HepG2 (cell line): Measurements from ENCODE around the gene AFG1L. TPM values are rescaled to one million over a fixed set of nuclear protein-coding genes. Genes with fewer than 3 reads are reported as not detected.

Experiments
- ATAC-seq: fragments of 200-7000 bp; cut with Tn5 transposase; 3 replicates; pipeline ENCODE4 v1.9.1; 2020; ENCODE audit warnings: mild to moderate bottlenecking, moderate library complexity
- BruUV-seq: library from RNA; stranded (reverse); fragments of 400-500 nt; replicated peaks from 2 replicates; lab custom pipeline; 2021; lab: Mats Ljungman, UMichigan
- CTCF ChIA-PET: fragments of 300-600 bp; formaldehyde crosslinking; extraction: SDS; loops from one replicate; lab custom pipeline; 2021; ENCODE audit warnings: low total read pairs, inconsistent platforms, low intra/inter-chr PET ratio; lab: Yijun Ruan, JAX
- POLR2A ChIA-PET: fragments of 350-600 bp; sonication (Branson Sonifier 250); formaldehyde crosslinking; loops from one replicate; lab custom pipeline; 2020; ENCODE audit warnings: antibody characterized with exemption, inconsistent platforms; lab: Yijun Ruan, JAX
- DNase-seq: peaks from one replicate; pipeline ENCODE4 v3.0.0-alpha.2; 2015; ENCODE audit warnings: low spot score
- FAIRE-seq: peaks from 3 replicates; lab custom pipeline; 2011; peaks lifted over from hg19 to GRCh38; lab: Jason Lieb, UNC
- H2AFZ ChIP-seq: one replicate; pipeline ENCODE4 v1.6.1; 2011; ENCODE audit warnings: low read length, inconsistent platforms
- H3K27ac ChIP-seq: fragments of 300-600 bp; 3 replicates; pipeline ENCODE4 v1.8.0; 2011; ENCODE audit warnings: mixed run types, mild to moderate bottlenecking, mixed read lengths, low read length, inconsistent platforms; ENCODE audit not compliant: insufficient read depth; ENCODE audit errors: extremely low read length
- H3K27me3 ChIP-seq, 2 experiments: fragments of 200-600 bp in 1 of 2; 2 replicates in 1 of 2; 3 replicates in 1 of 2; pipeline versions ENCODE4 v1.6.0 to v1.8.0; 2011; ENCODE audit warnings: low read length in 2 of 2, mild to moderate bottlenecking in 2 of 2, moderate library complexity in 2 of 2, inconsistent platforms in 1 of 2; ENCODE audit not compliant: insufficient read depth in 2 of 2, control insufficient read depth in 1 of 2
- H3K36me3 ChIP-seq, 2 experiments: fragments of 200-600 bp in 1 of 2; replicated peaks in 1 of 2; 2 replicates in 1 of 2; 3 replicates in 1 of 2; pipeline versions ENCODE4 v1.5.1 to v1.8.0; 2011; ENCODE audit warnings: low read length in 2 of 2, inconsistent platforms in 1 of 2; ENCODE audit not compliant: insufficient read depth in 2 of 2, control insufficient read depth in 1 of 2
- H3K4me1 ChIP-seq: 2 replicates; pipeline ENCODE4 v1.5.1; 2012; ENCODE audit warnings: low read length, inconsistent platforms; ENCODE audit not compliant: insufficient read depth
- H3K4me2 ChIP-seq: 2 replicates; pipeline ENCODE4 v1.6.0; 2011; ENCODE audit warnings: low read depth, low read length, inconsistent platforms
- H3K4me3 ChIP-seq, 3 experiments: fragments of 200-600 bp in 1 of 3; sonication (generic), shearing (Covaris generic) in 1 of 3; replicated peaks in 1 of 3; 2 replicates each; pipeline ENCODE4 v1.5.1; 2011 to 2016; ENCODE audit warnings: low read length in 3 of 3, inconsistent platforms in 2 of 3, low read depth in 2 of 3, mild to moderate bottlenecking in 2 of 3, control low read depth in 1 of 3, mixed read lengths in 1 of 3; ENCODE audit not compliant: insufficient read depth in 1 of 3
- H3K79me2 ChIP-seq: one replicate; pipeline ENCODE4 v1.6.1; 2011; ENCODE audit warnings: low read length, inconsistent platforms; ENCODE audit not compliant: insufficient read depth
- H3K9ac ChIP-seq: 2 replicates; pipeline ENCODE4 v1.6.0; 2011; ENCODE audit warnings: mild to moderate bottlenecking, low read depth, low read length, inconsistent platforms; ENCODE audit not compliant: insufficient read depth
- H3K9me3 ChIP-seq: 2 replicates; pipeline ENCODE4 v1.5.1; 2012; ENCODE audit warnings: mild to moderate bottlenecking, low read length
- H4K20me1 ChIP-seq: 2 replicates; pipeline ENCODE4 v1.6.0; 2011; ENCODE audit warnings: inconsistent platforms, mild to moderate bottlenecking, low read length, moderate library complexity; ENCODE audit not compliant: insufficient read depth
- AFF4 ChIP-seq: sonication (generic); formaldehyde crosslinking; IDR thresholded peaks from 2 replicates; pipeline ENCODE4 v1.4.0; 2020; ENCODE audit warnings: missing genetic modification reagents
- ELF1 ChIP-seq: sonication (generic); formaldehyde crosslinking; IDR thresholded peaks from 2 replicates; pipeline ENCODE4 v1.4.0; 2020; ENCODE audit warnings: missing genetic modification reagents
- FOXA1 ChIP-seq, 2 experiments: fragments of 450-650 bp in 1 of 2; sonication (generic) in 1 of 2; formaldehyde crosslinking in 1 of 2; IDR thresholded peaks; 2 replicates each; pipeline versions ENCODE4 v1.4.0 to v1.6.1; 2016 to 2020; ENCODE audit warnings: missing genetic modification reagents in 1 of 2
- FOXC1 ChIP-seq: sonication (generic); formaldehyde crosslinking; IDR thresholded peaks from 2 replicates; pipeline ENCODE4 v1.8.0; 2022; ENCODE audit warnings: mild to moderate bottlenecking, missing genetic modification reagents, borderline replicate concordance
- MED13 ChIP-seq: sonication (generic); formaldehyde crosslinking; IDR thresholded peaks from 2 replicates; pipeline ENCODE4 v1.5.0; 2020; ENCODE audit warnings: missing genetic modification reagents
- MTF2 ChIP-seq: sonication (generic); formaldehyde crosslinking; IDR thresholded peaks from 2 replicates; pipeline ENCODE4 v1.5.0; 2020; ENCODE audit warnings: missing genetic modification reagents, borderline replicate concordance
- REPIN1 ChIP-seq: sonication (generic); formaldehyde crosslinking; IDR thresholded peaks from 2 replicates; pipeline ENCODE4 v1.8.0; 2022; ENCODE audit warnings: missing genetic modification reagents, low read depth, mild to moderate bottlenecking, borderline replicate concordance
- THRA ChIP-seq: sonication (generic); formaldehyde crosslinking; IDR thresholded peaks from 2 replicates; pipeline ENCODE4 v1.4.0; 2020; ENCODE audit warnings: missing genetic modification reagents, borderline replicate concordance
- YEATS2 ChIP-seq: sonication (generic); formaldehyde crosslinking; IDR thresholded peaks from 2 replicates; pipeline ENCODE4 v1.4.0; 2020; ENCODE audit warnings: missing genetic modification reagents, borderline replicate concordance
- ZMYM3 ChIP-seq: sonication (generic); formaldehyde crosslinking; IDR thresholded peaks from 2 replicates; pipeline ENCODE4 v1.5.1; 2020; ENCODE audit warnings: mild to moderate bottlenecking, missing genetic modification reagents
- ZNF589 ChIP-seq: sonication (generic); formaldehyde crosslinking; conservative IDR thresholded peaks from 2 replicates; pipeline ENCODE4 v1.8.0; 2022; ENCODE audit warnings: mild to moderate bottlenecking, moderate library complexity, missing genetic modification reagents
- ZNF878 ChIP-seq: sonication (generic); formaldehyde crosslinking; IDR thresholded peaks from 2 replicates; pipeline ENCODE4 v1.8.1; 2023; ENCODE audit warnings: mild to moderate bottlenecking, missing genetic modification reagents, moderate library complexity
- ZNF883 ChIP-seq: sonication (generic); formaldehyde crosslinking; IDR thresholded peaks from 2 replicates; pipeline ENCODE4 v1.5.1; 2020; ENCODE audit warnings: mild to moderate bottlenecking, missing genetic modification reagents; ENCODE audit errors: not compliant biosample characterization
- WGBS: methylation state at CpG from one replicate; pipeline ENCODE4 v1.1.6; 2017; ENCODE audit warnings: low lambda C conversion rate; 5-methylcytosine and 5-hydroxymethylcytosine counted together
- in situ Hi-C: cut with HindIII; loops from 2 replicates; pipeline ENCODE4 v1.10.0; 2017; ENCODE audit warnings: low pct_unique_long_range_greater_than_20kb; ENCODE audit not compliant: extremely low pct_ligation_motif_present
- intact Hi-C: fragments of 100-400 bp; cut with micrococcal nuclease; formaldehyde crosslinking; loops from one replicate; pipeline ENCODE4 v1.10.0; 2022; ENCODE audit not compliant: unreplicated experiment
- polyA plus RNA-seq, 8 experiments: library from polyadenylated mRNA; depleted of rRNA in 3 of 8; stranded (reverse) in 7 of 8; unstranded in 1 of 8; fragments of >200 nt; fragmentation: Illumina TruSeq in 4 of 8; extraction: Trizol in 4 of 8; gene quantifications; 2 replicates each; pipeline versions ENCODE4 v1.2.1 to v1.2.3, GENCODE V29; 2011 to 2016; ENCODE audit warnings: low read depth in 4 of 8, missing spikeins in 1 of 8, mixed read lengths in 1 of 8; ENCODE audit not compliant: insufficient read depth in 1 of 8
- total RNA-seq, 5 experiments: library from RNA; depleted of rRNA; stranded (reverse); fragments of >200 nt; fragmentation: Illumina TruSeq; extraction: Trizol; gene quantifications; 2 replicates each; pipeline ENCODE4 v1.2.3, GENCODE V29; 2016; ENCODE audit warnings: low read depth in 1 of 5

Gene AFG1L
- total and polyA plus RNA-seq, 2 of the 13 experiments (the other 11 are each of a cell fraction or from before 2014, with no cell fraction given), result 3.1 to 14.0 TPM

GRCh38 chr6:108453601-108454185 is 158.8 kb downstream of the AFG1L start:
- TF ChIP-seq AFF4 (CRISPR knock-in tag) (no peak), REPIN1 (CRISPR knock-in tag) (no peak), FOXC1 (CRISPR knock-in tag) (no peak)
- TF ChIP-seq, all 625 proteins: peak for 0
- Histone ChIP-seq H2AFZ (no peak overlapping the region), H3K4me3 (no peak overlapping the region), H3K27ac (no peak overlapping the region), H3K27me3 (no peaks in the 10 kb centered on the region), H4K20me1 (no peaks in the 10 kb centered on the region), H3K9ac (no peak overlapping the region), H3K4me1 (no peaks in the 10 kb centered on the region), H3K9me3 (no peaks in the 10 kb centered on the region), H3K36me3 (no peaks in the 10 kb centered on the region), H3K4me2 (no peak overlapping the region), H3K79me2 (no peaks in the 10 kb centered on the region)
- FAIRE-seq (no peak), DNase-seq (no peak), ATAC-seq (no peak)
- WGBS, result 98% methylated on average over 3 of the region's 3 CpGs
- intact Hi-C loops, result no loop called here
- ChIA-PET POLR2A (no interaction called here), CTCF (no interaction called here)
- in situ Hi-C loops, result no loop called here
- BruUV-seq, result no TSS peak

- CTCF ChIA-PET, result no interaction called here
- ATAC-seq, result no peak
- TF ChIP-seq FOXA1 (IDR thresholded peaks at IDR 0.05) (no peak), FOXA1 (CRISPR knock-in tag; IDR thresholded peaks at IDR 0.05) (no peak), MED13 (CRISPR knock-in tag) (no peak), ZMYM3 (CRISPR knock-in tag) (no peak), ZNF589 (CRISPR knock-in tag) (no peak), ZNF878 (CRISPR knock-in tag) (no peak), ZNF883 (CRISPR knock-in tag) (no peak), MTF2 (CRISPR knock-in tag) (no peak), THRA (CRISPR knock-in tag) (no peak), YEATS2 (CRISPR knock-in tag) (no peak), ELF1 (no peak)
Measured at GRCh38 chr6:108454356-108454755, 159.5 kb downstream of the AFG1L start.

More at GRCh38 chr6:108454356-108454755, 159.5 kb downstream of the AFG1L start:
- POLR2A ChIA-PET, result no interaction called here
- H3K9me3 ChIP-seq, result no peaks in the 10 kb centered on the region
- DNase-seq, result no peak
- no peak for FAIRE-seq
- 97% methylated on average over 2 of the region's 2 CpGs for WGBS
- no peaks in the 10 kb centered on the region for H3K36me3 ChIP-seq
- no peaks in the 10 kb centered on the region for H3K27me3 ChIP-seq
- in situ Hi-C loops, result no loop called here
- H3K4me3 ChIP-seq, result no peak overlapping the region
- no peaks in the 10 kb centered on the region for H4K20me1 ChIP-seq
- H2AFZ ChIP-seq, result no peak overlapping the region
- intact Hi-C loops, result no loop called here
- no peak overlapping the region for H3K27ac ChIP-seq
- no peak overlapping the region for H3K4me2 ChIP-seq
- no peaks in the 10 kb centered on the region for H3K4me1 ChIP-seq
- H3K79me2 ChIP-seq, result no peaks in the 10 kb centered on the region
- BruUV-seq, result no TSS peak
- no peak overlapping the region for H3K9ac ChIP-seq
